Body of pancreas (tissue), 4 donors: ENCODE results near the gene COL18A1.

Experiments used
- CTCF ChIP-seq, 7 experiments: fragments of 450-650 bp in 4 of 7; fragments of 200-600 bp in 3 of 7; sonication (generic) in 3 of 7; IDR thresholded peaks; one replicate each; pipeline ENCODE4 v1.5.1; 2016 to 2019; ENCODE audit warnings: antibody characterized with exemption in 7 of 7
- POLR2A ChIP-seq, 3 donors: fragments of 450-650 bp; IDR thresholded peaks; one replicate each; pipeline ENCODE4 v1.6.1; 2016; ENCODE audit warnings: antibody characterized with exemption in 3 of 3, mild to moderate bottlenecking in 2 of 3

- no peak for TF ChIP-seq CTCF (IDR thresholded peaks at IDR 0.05)
- TF ChIP-seq POLR2A (IDR thresholded peaks at IDR 0.05), result no peak
Measured at GRCh38 chr21:45562965-45563364, 158.0 kb downstream of the COL18A1 start.
